Skin epidermis (tissue), 12 donors: ENCODE data around the gene NSG1.
"Not testable (repeated sequence)": the region's sequence is repeated elsewhere in the genome, so short reads cannot be mapped to it uniquely, and the experiment has no call there.

Source experiments
- H3K27ac ChIP-seq, 21 experiments: fragments of 200-600 bp; sonication (generic) in 11 of 21; one replicate each; pipeline ENCODE4 v1.5.0; 2020; ENCODE audit warnings: mild to moderate bottlenecking in 3 of 21, inconsistent platforms in 2 of 21, moderate library complexity in 2 of 21
- H3K4me3 ChIP-seq, 7 experiments: fragments of 200-600 bp; sonication (generic) in 2 of 7; one replicate each; pipeline ENCODE4 v1.5.0; 2020; ENCODE audit warnings: inconsistent platforms in 2 of 7, mild to moderate bottlenecking in 2 of 7, moderate library complexity in 1 of 7

The NSG1 gene, protein sequence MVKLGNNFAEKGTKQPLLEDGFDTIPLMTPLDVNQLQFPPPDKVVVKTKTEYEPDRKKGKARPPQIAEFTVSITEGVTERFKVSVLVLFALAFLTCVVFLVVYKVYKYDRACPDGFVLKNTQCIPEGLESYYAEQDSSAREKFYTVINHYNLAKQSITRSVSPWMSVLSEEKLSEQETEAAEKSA

GRCh38 chr4:4386736-4387392, at the start of gene NSG1:
Gene NSG1 (plus strand): TSS chr4:4387102. CDS start chr4:4387630, 528 bp downstream.
- H3K4me3 ChIP-seq: peak within 1 kb of the TSS; percentile 42 to 65 (median 54)
- H3K27ac ChIP-seq: peak within 1 kb of the TSS in 17 of 21 experiments; percentile 25 to 78 (median 64)

DNA sequence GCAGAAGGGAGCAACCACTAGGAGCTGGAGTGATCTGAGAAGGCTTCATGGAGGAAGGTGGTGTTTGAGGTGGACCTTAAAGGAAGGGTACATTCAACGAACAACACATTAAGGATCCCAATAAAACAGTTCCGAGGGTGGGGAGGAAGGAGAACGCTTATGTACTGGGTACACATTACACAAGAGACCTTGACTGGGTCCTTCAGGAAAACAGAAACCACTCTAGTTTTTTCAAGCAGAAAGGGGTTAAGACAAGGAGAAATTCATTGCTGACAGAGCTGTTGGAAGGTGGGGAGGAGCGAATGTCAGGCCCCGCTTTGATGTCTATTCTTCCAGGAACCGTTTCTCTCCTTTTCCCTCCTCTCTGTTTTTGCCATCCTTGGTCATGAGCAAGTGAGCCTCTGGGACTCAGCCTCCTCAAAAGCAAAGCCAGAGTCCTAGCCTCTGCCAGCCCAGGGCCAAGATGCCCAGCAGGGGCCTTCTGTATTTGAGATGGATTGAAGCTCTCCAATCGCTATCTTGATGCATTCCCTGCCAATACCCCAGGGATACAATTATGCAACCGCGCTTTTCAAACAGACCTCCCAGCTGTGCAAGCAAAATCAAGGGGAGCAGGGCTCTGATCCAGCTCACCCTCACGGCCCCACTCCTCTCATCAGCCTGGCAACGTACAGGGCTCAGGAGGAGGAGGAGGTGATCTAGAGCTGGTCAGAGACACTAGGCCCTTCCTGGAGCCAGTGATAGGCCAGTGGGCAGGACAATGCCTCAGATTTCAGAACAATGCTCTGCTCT, 48.5 kb upstream of the NSG1 start:
- Histone ChIP-seq H3K27ac (no peak overlapping the region), H3K4me3 (no peak overlapping the region)

- no peak overlapping the region for H3K27ac ChIP-seq
- no peak overlapping the region for H3K4me3 ChIP-seq
Measured at GRCh38 chr4:4339504-4340085, 47.3 kb upstream of the NSG1 start.

DNA sequence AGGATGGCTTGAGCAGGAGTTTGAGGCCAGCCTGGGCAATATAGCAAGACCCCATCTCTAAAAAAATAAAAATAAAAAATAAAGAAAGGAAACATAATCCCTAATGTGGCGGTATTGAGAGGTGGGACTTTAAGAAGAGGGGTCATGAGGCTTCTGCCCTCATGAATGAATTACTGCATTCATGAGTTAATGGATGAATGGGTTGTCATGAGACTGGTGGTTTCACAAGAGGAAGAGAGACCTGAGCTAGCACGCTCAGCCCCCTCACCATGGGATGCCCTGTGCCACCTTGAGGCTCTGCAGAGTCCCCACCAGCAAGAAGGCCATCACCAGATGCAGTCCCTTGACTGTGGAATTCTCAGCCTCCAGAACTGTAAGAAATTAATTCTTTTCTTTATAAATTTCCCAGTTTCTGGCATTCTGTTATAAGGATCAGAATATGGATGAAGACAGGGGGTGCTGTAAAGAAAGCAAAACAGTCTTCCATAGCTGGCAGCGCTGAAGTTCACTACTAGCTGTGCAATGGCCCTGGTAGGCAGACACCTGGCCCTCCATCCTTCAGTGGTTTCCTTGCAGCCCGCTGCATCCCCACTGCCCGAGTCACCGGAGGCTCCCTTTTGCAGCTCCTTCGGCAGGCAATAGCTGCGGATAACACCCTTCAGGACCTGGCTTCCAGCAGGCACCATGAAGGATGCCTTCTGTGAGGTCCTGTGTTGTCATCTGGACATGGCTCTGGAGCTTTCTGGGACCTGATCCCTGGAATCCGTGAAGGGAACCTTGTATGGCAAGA, 44.8 kb upstream of the NSG1 start:
- H3K4me3 ChIP-seq: no peak overlapping the region

DNA sequence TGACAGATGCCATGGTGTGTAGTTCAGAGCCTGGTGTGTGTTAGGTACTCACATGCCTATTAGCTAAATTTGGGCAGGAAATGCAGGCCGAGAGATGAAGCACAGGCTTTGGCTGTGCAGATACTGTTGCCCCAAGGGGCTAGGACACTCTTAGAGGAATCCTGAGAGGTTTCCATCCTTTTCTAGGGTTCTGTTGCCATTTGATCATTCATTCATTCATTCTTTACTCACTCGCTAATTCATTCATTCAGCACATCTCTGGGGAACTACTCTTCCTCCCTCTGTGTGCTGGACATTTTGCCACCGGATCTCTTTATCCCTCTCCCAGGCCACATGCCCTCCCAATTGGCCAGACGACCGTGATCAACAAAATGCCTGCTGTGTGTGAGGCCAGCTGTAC, 43.9 kb upstream of the NSG1 start:
- no peak overlapping the region for H3K27ac ChIP-seq

More for the DNA sequence above, 44.8 kb upstream of the NSG1 start:
- H3K27ac ChIP-seq: no peak overlapping the region

GRCh38 chr4:4344915-4345527, 41.9 kb upstream of the NSG1 start:
- no peak overlapping the region for H3K4me3 ChIP-seq
- H3K27ac ChIP-seq: no peak overlapping the region

More for the DNA sequence above, 43.9 kb upstream of the NSG1 start:
- no peak overlapping the region for H3K4me3 ChIP-seq

DNA sequence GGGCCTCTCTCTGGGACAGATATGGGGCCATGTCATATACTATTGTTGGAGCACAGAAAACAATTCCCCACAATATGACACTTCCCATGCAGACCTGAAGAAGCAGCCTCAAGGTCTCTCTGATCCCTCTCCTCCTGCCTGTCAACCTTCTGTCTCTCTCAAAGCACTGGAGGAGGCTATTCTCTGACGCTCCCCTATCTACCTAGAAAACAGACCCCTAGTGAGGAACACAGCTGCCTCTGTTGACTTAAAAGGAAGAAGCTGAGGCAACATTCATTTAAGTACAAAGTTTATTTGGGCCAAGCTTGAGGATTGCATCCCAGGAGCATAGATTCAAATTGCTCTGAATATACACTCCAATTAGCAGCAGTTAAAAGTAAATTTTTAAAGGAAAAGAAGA, 39.3 kb upstream of the NSG1 start:
- no peak overlapping the region for H3K27ac ChIP-seq

GRCh38 chr4:4348585-4348984, 38.3 kb upstream of the NSG1 start:
- not testable (repeated sequence) for H3K4me3 ChIP-seq, H3K27ac ChIP-seq

More for the DNA sequence above, 39.3 kb upstream of the NSG1 start:
- H3K4me3 ChIP-seq: no peak overlapping the region

DNA sequence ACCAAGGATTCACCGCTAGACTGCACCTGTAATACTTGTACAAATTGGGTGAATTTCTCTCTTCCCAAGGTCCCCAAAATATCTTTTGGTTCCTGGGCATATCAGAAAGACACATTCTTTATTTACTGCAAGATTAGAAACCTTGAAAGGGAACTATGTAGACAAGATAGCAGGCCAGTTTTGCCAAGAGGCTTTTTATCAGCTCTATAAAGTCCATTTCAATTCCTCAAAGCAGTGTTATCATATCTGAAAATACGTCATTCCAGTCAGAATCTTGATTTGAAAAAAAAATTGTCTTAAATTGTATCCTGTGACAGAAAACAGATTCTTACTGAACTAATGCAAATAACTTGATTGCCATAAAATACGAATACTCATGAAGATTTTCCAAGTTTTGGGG, 37.0 kb upstream of the NSG1 start:
- Histone ChIP-seq H3K27ac (no peak overlapping the region), H3K4me3 (no peak overlapping the region)

- H3K27ac ChIP-seq: no peak overlapping the region
- H3K4me3 ChIP-seq: no peak overlapping the region
Measured at GRCh38 chr4:4350909-4351308, 36.0 kb upstream of the NSG1 start.

- H3K27ac ChIP-seq: no peak overlapping the region
- no peak overlapping the region for H3K4me3 ChIP-seq
Measured at GRCh38 chr4:4355302-4355701, 31.6 kb upstream of the NSG1 start.

- Histone ChIP-seq H3K4me3 (no peak overlapping the region), H3K27ac (no peak overlapping the region)
Measured at GRCh38 chr4:4356106-4357041, 30.5 kb upstream of the NSG1 start.

DNA sequence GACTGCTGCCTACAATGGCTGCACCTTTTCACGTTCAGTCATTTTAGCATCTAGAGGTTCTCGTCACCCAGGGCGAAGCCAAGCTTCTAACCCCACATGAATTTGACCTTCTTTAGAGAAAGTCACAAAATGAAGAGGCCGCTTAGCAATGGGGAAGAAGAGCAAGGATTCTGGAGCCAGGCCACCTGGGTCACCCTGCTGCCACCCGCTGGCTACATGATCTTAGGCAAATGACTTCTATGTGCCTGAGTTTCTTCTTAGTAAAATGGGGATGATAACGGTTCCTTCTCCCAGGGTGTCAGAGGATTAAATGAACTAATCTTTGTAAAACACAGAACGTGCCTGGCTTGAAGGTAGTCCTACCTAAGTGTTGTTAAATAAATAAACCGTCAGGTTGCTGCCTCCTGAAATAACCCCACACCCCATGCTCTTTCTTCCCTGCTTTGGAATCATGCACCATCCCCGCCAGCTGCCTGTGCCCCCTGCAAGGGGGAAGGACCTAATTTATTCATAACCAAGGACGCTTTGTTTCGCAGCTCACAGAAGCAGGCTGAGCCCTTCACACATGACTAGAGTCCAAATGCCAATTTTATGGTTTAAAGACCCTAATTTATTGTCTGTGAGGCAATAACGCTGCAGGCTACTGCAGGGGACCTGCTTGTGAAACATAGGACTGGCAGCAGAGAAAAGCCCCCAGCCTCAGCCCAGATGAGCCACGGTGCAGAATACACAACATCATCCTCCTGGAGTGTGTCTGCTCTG, 28.6 kb upstream of the NSG1 start:
- Histone ChIP-seq H3K4me3 (no peak overlapping the region), H3K27ac (no peak overlapping the region)

- Histone ChIP-seq H3K27ac (no peak overlapping the region), H3K4me3 (no peak overlapping the region)
Measured at GRCh38 chr4:4361883-4362282, 25.0 kb upstream of the NSG1 start.

DNA sequence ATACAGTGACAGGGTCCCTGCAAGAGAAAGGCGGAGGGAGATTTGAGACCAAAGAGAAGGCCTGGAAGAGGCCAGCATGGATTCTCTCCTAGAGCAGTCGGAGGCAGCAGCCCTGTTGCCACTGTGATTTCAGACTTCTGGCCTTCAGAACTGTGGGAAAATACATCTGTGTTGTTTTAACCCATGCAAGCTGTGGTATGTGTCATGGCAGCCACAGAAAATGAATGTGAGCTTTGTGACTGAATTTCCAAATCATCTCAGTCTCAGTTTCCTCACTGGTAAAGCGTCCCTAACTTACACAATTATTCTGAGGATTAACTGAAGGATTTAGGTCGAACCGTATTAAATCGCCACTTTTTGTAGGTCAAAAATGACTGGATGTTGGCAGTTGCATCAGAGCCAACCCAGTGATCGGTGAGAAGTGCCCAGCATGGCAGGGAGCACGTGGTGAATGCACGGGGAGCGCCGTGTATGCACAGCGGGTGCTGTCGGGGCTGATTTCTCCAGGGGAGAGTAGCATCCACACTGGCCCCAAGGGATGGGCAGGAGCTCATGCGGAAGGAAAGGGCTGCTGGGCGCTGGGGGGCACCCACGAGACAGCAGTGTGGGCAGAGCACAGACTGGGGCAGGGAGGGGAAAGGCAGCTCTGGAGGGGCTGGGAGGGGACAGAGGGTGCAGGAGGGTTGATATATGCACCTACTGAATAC, 23.8 kb upstream of the NSG1 start:
- no peak overlapping the region for H3K4me3 ChIP-seq
- no peak overlapping the region for H3K27ac ChIP-seq

- H3K4me3 ChIP-seq: no peak overlapping the region
- no peak overlapping the region for H3K27ac ChIP-seq
Measured at GRCh38 chr4:4364061-4364460, 22.8 kb upstream of the NSG1 start.
